RKO (cell line): ENCODE data around the gene TPD52L2.
A peak's percentile ranks its signal among the peaks of the same experiment; 100 is the strongest.
"Not testable (repeated sequence)": the region's sequence is repeated elsewhere in the genome, so short reads cannot be mapped to it uniquely, and the experiment has no call there.

ENCODE experiments used
- DNase-seq: peaks from one replicate; pipeline ENCODE4 v3.0.0-alpha.2; 2016; ENCODE audit warnings: low spot score

Gene TPD52L2

GRCh38 chr20:63855363-63856097 is 9.5 kb upstream of the TPD52L2 start:
- DNase-seq: no peak

- DNase-seq: no peak
Measured at GRCh38 chr20:63856098-63856511, 9.0 kb upstream of the TPD52L2 start.

- no peak for DNase-seq
Measured at GRCh38 chr20:63857764-63858392, 7.2 kb upstream of the TPD52L2 start.

GRCh38 chr20:63858393-63859165 is 6.5 kb upstream of the TPD52L2 start:
- DNase-seq: peak; percentile 44

GRCh38 chr20:63859166-63859699 is 5.8 kb upstream of the TPD52L2 start:
- DNase-seq: no peak

- DNase-seq: no peak
Measured at GRCh38 chr20:63860325-63861051, 4.6 kb upstream of the TPD52L2 start.

DNA sequence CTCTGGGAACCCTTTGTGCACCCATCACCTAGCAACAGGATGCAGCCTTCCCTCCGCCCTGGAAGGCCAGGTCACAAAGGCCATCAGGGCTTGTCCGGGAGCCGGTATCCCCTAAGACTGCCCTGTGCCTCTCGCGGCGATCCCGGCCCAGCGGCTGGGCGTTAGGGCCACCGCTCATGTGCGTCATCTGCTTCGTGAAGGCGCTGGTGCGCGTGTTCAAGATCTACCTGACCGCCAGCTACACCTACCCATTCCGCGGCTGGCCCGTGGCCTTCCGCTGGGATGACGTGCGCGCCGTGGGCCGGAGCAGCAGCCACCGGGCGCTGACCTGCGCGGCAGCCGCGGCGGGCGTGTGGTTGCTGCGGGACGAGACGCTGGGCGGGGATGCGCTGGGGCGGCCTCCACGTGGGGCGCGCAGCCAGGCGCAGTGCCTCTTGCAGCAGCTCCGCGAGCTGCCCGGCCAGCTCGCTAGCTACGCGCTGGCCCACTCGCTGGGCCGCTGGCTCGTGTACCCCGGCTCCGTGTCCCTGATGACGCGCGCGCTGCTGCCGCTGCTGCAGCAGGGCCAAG is 3.6 kb upstream of the TPD52L2 start, which contains the start of gene ABHD16B:
TSS of gene ABHD16B (plus strand) at position 134 of the 570 bp plus-strand sequence. CDS start at position 177, 43 bp downstream.
- no peak for DNase-seq

- no peak for DNase-seq
Measured at GRCh38 chr20:63861981-63862901, 2.8 kb upstream of the TPD52L2 start.

GRCh38 chr20:63863021-63863797 is 1.9 kb upstream of the TPD52L2 start:
- no peak for DNase-seq

- peak; percentile 94 for DNase-seq
Measured at GRCh38 chr20:63863798-63864544, 1.1 kb upstream of the TPD52L2 start.

- no peak for DNase-seq
Measured at GRCh38 chr20:63864545-63864977, 509 bp upstream of the TPD52L2 start.

DNA sequence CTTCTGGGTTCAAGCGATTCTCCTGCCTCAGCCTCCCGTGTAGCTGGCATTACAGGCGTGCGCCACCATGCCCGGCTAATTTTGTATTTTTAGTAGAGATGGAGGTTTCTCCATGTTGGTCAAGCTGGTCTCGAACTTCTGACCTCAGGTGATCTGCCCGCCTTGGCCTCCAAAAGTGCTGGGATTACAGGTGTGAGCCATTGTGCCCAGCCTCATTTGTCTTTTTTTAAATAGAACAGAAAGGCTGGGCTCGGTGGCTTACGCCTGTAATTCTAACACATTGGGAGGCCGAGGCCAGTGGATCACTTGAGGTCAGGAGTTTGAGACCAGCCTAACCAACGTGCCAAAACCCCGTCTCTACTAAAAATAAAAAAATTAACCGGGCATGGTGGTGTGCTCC is 2.0 kb downstream of the TPD52L2 start:
- DNase-seq: not testable (repeated sequence)

DNA sequence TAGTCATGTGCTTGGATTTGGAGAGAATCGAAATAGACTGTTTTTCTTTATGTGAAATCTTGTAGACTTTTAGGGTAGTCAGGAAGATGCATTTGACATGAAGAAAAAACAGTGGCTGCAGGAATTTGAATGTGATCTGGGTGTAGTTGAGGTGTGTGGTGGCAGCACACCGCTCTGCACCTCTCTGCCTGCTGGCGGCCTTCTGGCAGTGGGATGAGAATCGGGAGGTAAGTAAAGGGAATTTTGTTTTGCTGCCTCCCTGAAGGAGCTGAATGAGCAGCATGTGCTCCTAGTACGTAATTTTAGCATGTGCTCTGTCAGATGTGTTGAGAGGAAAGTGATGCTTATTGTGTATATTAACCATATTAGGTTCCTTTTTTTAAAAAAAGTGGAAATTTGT is 3.2 kb downstream of the TPD52L2 start:
- no peak for DNase-seq

DNA sequence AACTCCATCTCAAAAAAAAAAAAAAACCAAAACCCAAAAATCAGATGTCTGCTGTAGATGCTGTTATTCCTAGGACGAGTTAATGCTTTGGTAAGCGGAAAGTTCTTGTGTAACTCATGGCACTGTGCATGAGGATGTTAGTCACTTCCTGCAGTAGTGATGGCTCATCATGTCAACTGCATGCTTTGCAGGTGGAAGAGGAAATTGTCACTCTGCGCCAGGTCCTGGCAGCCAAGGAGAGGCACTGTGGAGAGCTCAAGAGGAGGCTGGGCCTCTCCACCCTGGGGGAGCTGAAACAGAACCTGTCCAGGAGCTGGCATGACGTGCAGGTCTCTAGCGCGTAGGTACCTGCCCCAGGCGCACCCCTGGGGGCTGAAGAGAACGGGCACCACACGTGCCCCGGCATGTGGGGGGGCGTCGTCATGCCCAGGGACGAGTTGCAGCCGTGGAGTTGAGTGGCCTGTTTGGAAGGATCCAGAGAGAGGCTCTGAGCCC is 8.5 kb downstream of the TPD52L2 start:
- DNase-seq: peak; percentile 99

DNA sequence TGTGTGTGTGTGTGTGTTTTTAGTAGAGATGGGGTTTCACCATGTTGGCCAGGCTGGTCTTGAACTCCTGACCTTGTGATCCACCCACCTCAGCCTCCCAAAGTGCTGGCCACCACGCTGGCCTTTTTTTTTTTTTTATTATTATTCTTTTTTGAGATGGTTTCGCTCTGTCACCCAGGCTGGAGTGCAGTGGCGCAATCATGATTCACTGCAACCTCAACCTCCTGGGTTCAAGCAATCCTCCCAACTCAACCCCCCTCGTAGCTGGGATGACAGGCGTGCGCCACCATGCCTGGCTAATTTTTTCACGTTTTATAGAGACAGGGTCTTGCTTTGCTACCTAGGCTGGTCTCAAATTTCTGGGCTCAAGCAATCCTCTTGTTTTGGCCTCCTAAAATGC is 9.2 kb downstream of the TPD52L2 start:
- DNase-seq: not testable (repeated sequence)

DNA sequence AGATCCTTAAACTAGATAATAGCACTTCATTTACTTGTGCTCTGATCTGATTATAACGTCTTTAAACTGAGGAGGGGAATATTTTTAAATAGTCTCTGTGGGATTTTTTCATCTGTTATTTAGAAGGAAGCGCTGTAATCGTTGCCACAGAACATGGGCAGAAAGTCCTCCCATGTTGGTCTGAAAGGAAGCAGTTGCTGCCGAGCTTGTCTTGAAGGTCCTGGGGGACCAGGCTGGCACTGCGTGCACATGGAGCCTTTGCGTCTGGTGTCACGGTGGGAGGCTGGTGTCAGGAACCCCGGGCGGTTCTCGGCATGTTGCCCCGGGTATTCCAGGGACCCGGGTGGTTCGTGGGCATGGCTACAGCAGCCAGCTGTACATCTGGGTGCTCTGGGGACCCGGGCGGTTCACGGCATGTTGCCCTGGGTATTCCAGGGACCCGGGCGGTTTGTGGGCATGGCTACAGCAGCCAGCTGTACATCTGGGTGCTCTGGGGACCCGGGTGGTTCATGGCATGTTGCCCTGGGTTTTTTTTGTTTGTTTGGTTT is 11.5 kb downstream of the TPD52L2 start:
- DNase-seq: no peak

DNA sequence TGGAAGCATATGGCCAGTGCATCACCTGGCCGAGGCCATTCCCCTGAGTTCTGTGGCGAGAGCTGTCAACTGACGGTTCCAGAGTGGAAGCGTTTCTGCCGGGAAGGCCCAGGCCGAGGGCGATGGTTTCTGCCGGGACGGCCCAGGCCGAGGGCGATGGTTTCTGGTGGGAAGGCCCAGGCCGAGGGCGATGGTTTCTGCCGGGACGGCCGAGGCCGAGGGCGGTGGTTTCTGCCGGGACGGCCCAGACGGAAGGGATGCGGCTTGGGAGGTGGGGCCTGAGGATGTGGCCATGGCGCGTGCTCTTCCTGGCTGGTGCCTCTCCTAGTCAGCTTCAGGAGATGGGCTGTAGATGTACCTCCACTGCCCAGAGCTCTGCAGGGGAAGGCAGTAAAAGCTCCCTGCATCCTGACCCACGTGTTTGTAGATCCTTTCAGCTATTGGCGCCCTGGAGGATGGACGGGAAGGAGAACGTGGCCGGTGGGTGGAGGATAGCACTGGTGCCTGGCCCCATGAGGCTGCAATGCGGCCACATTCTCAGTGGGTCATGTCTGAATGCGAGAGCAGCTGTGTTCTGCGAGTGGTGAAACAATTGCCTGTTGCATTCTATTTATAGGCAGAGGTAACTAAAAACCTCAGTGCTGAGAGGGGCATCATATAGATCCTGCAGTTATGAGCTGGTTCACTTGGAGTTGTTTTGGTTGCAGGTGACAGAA is 12.8 kb downstream of the TPD52L2 start:
- DNase-seq: no peak
